GM23248 (cell line): Measurements from ENCODE around the gene CETP. TPM values are rescaled to one million over a fixed set of nuclear protein-coding genes. Genes with fewer than 3 reads are reported as not detected.

Source experiments
- DNase-seq: peaks from one replicate; pipeline ENCODE4 v3.0.0-alpha.2; 2015
- H2AFZ ChIP-seq: fragments of 200-600 bp; sonication (generic); 2 replicates; pipeline ENCODE4 v1.6.1; 2016; ENCODE audit warnings: antibody characterized with exemption
- H3F3A ChIP-seq: fragments of 200-600 bp; sonication (generic); 2 replicates; pipeline ENCODE4 v1.6.1; 2016; ENCODE audit warnings: mild to moderate bottlenecking, antibody characterized with exemption, mixed run types; ENCODE audit not compliant: insufficient read depth
- H3K27ac ChIP-seq: fragments of 200-600 bp; sonication (generic); 2 replicates; pipeline ENCODE4 v1.5.1; 2016; ENCODE audit warnings: mild to moderate bottlenecking
- H3K27me3 ChIP-seq: fragments of 200-600 bp; sonication (generic); replicated peaks from 2 replicates; pipeline ENCODE4 v1.6.1; 2016; ENCODE audit warnings: mild to moderate bottlenecking; ENCODE audit not compliant: insufficient read depth
- H3K36me3 ChIP-seq: fragments of 200-600 bp; sonication (generic); 2 replicates; pipeline ENCODE4 v1.6.1; 2016; ENCODE audit warnings: low read depth, mild to moderate bottlenecking
- H3K4me1 ChIP-seq: fragments of 200-600 bp; sonication (generic); 2 replicates; pipeline ENCODE4 v1.6.1; 2016; ENCODE audit warnings: mild to moderate bottlenecking; ENCODE audit not compliant: insufficient read depth
- H3K4me2 ChIP-seq: fragments of 200-600 bp; sonication (generic); one replicate; pipeline ENCODE4 v1.6.1; 2016; ENCODE audit warnings: mild to moderate bottlenecking; ENCODE audit not compliant: unreplicated experiment
- H3K4me3 ChIP-seq: fragments of 200-600 bp; sonication (generic); 2 replicates; pipeline ENCODE4 v1.5.1; 2016; ENCODE audit warnings: mild to moderate bottlenecking
- H3K79me2 ChIP-seq: fragments of 200-600 bp; sonication (generic); 2 replicates; pipeline ENCODE4 v1.6.1; 2016; ENCODE audit warnings: mild to moderate bottlenecking; ENCODE audit not compliant: insufficient read depth
- H3K9ac ChIP-seq: fragments of 200-600 bp; sonication (generic); 2 replicates; pipeline ENCODE4 v1.6.1; 2016; ENCODE audit warnings: mild to moderate bottlenecking
- H3K9me2 ChIP-seq: fragments of 200-600 bp; sonication (generic); 2 replicates; pipeline ENCODE4 v1.6.1; 2016; ENCODE audit warnings: mixed run types, mild to moderate bottlenecking, moderate library complexity; ENCODE audit not compliant: insufficient read depth
- H3K9me3 ChIP-seq: fragments of 200-600 bp; sonication (generic); one replicate; pipeline ENCODE4 v1.6.1; 2017; ENCODE audit warnings: low read depth
- H4K20me1 ChIP-seq: fragments of 200-600 bp; sonication (generic); 2 replicates; pipeline ENCODE4 v1.6.0; 2016; ENCODE audit not compliant: insufficient read depth
- EZH2 ChIP-seq: fragments of 200-600 bp; sonication (generic); IDR thresholded peaks from 2 replicates; pipeline ENCODE4 v1.6.1; 2018; ENCODE audit warnings: antibody characterized with exemption, mild to moderate bottlenecking; ENCODE audit not compliant: insufficient read depth, poor library complexity, severe bottlenecking
- EZH2phosphoT487 ChIP-seq: fragments of 200-600 bp; sonication (generic); IDR thresholded peaks from 2 replicates; pipeline ENCODE4 v1.6.1; 2018; ENCODE audit warnings: antibody characterized with exemption, moderate library complexity, mild to moderate bottlenecking, low read depth; ENCODE audit not compliant: insufficient read depth
- WGBS, 2 experiments: methylation state at CpG; one replicate each; pipeline ENCODE4 v1.1.6; 2015 to 2017; ENCODE audit warnings: low lambda C conversion rate in 2 of 2, low coverage in 1 of 2; ENCODE audit errors: missing lambda C conversion rate in 2 of 2; 5-methylcytosine and 5-hydroxymethylcytosine counted together
- in situ Hi-C: fragments of 300-500 bp; cut with MboI; formaldehyde crosslinking; loops from 2 replicates; pipeline ENCODE4 v1.15.0; 2020
- polyA plus RNA-seq: library from polyadenylated mRNA; unstranded; fragments of >200 nt; fragmentation: Nextera tagmentation; extraction: Ambion mirVana; gene quantifications from 2 replicates; pipeline ENCODE4 v1.2.1, GENCODE V29; 2016
- total RNA-seq: library from RNA; depleted of rRNA; stranded (reverse); fragments of >200 nt; shearing (Covaris generic); gene quantifications from 2 replicates; pipeline ENCODE4 v1.2.3, GENCODE V29; 2014

The CETP gene
- total and polyA plus RNA-seq, 2 experiments from 2014 or later: not detected

DNA sequence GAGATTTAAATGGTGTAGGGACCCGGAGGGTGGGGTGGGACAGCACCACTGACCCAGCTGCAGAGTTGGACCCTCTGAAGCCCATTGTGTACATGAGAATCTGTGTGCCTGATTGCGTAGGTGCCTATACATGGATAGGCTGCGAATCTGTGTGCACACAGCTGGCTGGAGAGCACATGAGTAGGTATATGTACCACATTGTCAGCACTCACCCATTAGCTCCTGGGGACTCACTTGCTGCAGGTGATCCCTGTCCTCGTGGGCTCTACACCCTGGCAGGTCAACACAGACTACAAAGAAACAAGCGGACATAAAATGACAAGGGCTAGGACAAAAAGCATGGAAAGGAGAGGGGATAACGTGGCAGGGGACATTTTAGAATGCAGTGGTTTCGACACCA is 11.3 kb upstream of the CETP start:
- 76 to 77% methylated on average over 7 of the region's 7 CpGs for WGBS, 2 experiments

GRCh38 chr16:56950881-56951771 is 10.6 kb upstream of the CETP start:
- in situ Hi-C loops: loop anchor here (10.0 kb wide), 2 partner anchors 64 to 86 kb away; partner anchors contain the start of gene SLC12A3

More for the DNA sequence above, 11.3 kb upstream of the CETP start:
- no peaks in the 10 kb centered on the region for H3K27me3 ChIP-seq
- in situ Hi-C loops: loop anchor here (10.0 kb wide), 2 partner anchors 64 to 86 kb away; partner anchors contain the start of gene SLC12A3
- no peak overlapping the region for H3K27ac ChIP-seq
- H2AFZ ChIP-seq: no peak overlapping the region
- no peaks in the 10 kb centered on the region for H3K4me1 ChIP-seq
- no peak overlapping the region for H3K9ac ChIP-seq
- no peaks in the 10 kb centered on the region for H3K9me3 ChIP-seq
- H3K36me3 ChIP-seq: peaks cover 7% of the 10 kb centered on the region
- no peak for DNase-seq
- no peaks in the 10 kb centered on the region for H4K20me1 ChIP-seq
- no peak overlapping the region for H3K4me2 ChIP-seq
- no peaks in the 10 kb centered on the region for H3K79me2 ChIP-seq
- no peak for TF ChIP-seq EZH2phosphoT487
- no peak for TF ChIP-seq EZH2
- no peak overlapping the region for H3K4me3 ChIP-seq
- no peaks in the 10 kb centered on the region for H3K9me2 ChIP-seq
- H3F3A ChIP-seq: peaks cover 46% of the 10 kb centered on the region

DNA sequence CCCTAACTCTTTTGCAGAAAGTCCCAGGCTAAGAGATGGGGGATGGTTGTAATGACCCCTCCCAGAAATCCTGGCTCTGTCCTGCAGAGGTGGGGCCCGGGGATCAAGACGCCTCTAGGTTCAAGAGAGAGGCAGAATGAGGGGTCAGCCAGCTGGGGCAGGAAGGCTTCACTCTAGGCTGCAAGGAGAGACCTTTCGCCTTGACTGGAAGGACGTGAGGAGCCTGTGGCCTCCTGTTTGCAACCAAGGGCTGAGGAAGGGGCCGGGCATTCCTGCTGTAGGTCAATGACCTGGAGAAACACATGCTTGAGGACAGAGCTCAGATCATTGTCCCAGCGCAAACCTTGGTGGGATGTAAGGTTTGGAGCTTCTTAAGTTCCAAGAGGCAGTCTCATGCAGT is 8.7 kb upstream of the CETP start:
- no peak overlapping the region for H3K4me3 ChIP-seq
- WGBS, 2 experiments: 63 to 68% methylated on average over 6 of the region's 6 CpGs
- no peaks in the 10 kb centered on the region for H4K20me1 ChIP-seq
- H3K9me2 ChIP-seq: no peaks in the 10 kb centered on the region
- H3K27ac ChIP-seq: no peak overlapping the region
- in situ Hi-C loops: loop anchor here (10.0 kb wide), 2 partner anchors 62 to 88 kb away; partner anchors contain the start of gene SLC12A3
- no peak overlapping the region for H2AFZ ChIP-seq
- no peaks in the 10 kb centered on the region for H3K36me3 ChIP-seq
- H3K27me3 ChIP-seq: no peaks in the 10 kb centered on the region
- H3K4me1 ChIP-seq: no peaks in the 10 kb centered on the region
- H3K9me3 ChIP-seq: no peaks in the 10 kb centered on the region
- no peak overlapping the region for H3K4me2 ChIP-seq
- H3F3A ChIP-seq: peaks cover 21% of the 10 kb centered on the region
- no peak for DNase-seq
- no peaks in the 10 kb centered on the region for H3K79me2 ChIP-seq
- no peak for TF ChIP-seq EZH2
- TF ChIP-seq EZH2phosphoT487: no peak
- no peak overlapping the region for H3K9ac ChIP-seq

More at GRCh38 chr16:56950881-56951771, 10.6 kb upstream of the CETP start:
- no peaks in the 10 kb centered on the region for H3K4me1 ChIP-seq
- no peaks in the 10 kb centered on the region for H3K9me2 ChIP-seq
- H2AFZ ChIP-seq: no peak overlapping the region
- peaks cover 40% of the 10 kb centered on the region for H3F3A ChIP-seq
- H3K4me3 ChIP-seq: no peak overlapping the region
- no peaks in the 10 kb centered on the region for H3K79me2 ChIP-seq
- no peak overlapping the region for H3K4me2 ChIP-seq
- H3K36me3 ChIP-seq: 0 out of 2 replicates have a peak, but pooled peaks cover 3% of the 10 kb centered on the region
- H3K9ac ChIP-seq: no peak overlapping the region
- no peaks in the 10 kb centered on the region for H4K20me1 ChIP-seq
- WGBS, 2 experiments: 57 to 62% methylated on average over 15 of the region's 15 CpGs
- H3K27ac ChIP-seq: no peak overlapping the region
- DNase-seq: peak; percentile 83
- H3K9me3 ChIP-seq: no peaks in the 10 kb centered on the region
- no peak for TF ChIP-seq EZH2
- no peaks in the 10 kb centered on the region for H3K27me3 ChIP-seq

GRCh38 chr16:56956076-56956475 is 5.7 kb upstream of the CETP start:
- Histone ChIP-seq H3K9ac (no peak overlapping the region), H3K79me2 (no peaks in the 10 kb centered on the region), H3K27me3 (no peaks in the 10 kb centered on the region), H3K4me2 (no peak overlapping the region), H3K4me1 (no peaks in the 10 kb centered on the region), H3F3A (no peaks in the 10 kb centered on the region), H3K36me3 (no peaks in the 10 kb centered on the region), H2AFZ (no peak overlapping the region), H3K4me3 (no peak overlapping the region), H3K9me2 (no peaks in the 10 kb centered on the region), H3K27ac (no peak overlapping the region), H3K9me3 (no peaks in the 10 kb centered on the region), H4K20me1 (no peaks in the 10 kb centered on the region)
- TF ChIP-seq EZH2phosphoT487 (no peak), EZH2 (no peak)
- no peak for DNase-seq
- WGBS, 2 experiments: 66 to 71% methylated on average over 4 of the region's 4 CpGs
- in situ Hi-C loops: loop anchor here (10.0 kb wide), 2 partner anchors 59 to 91 kb away; partner anchors contain the start of gene SLC12A3
